ENCODE measurements around the gene C17orf107.
"Not testable (repeated sequence)": the region's sequence is repeated elsewhere in the genome, so short reads cannot be mapped to it uniquely, and the experiment has no call there.

Gene C17orf107

GRCh38 chr17:4900231-4901107, 1.1 kb downstream of the C17orf107 start:
- TF ChIP-seq CTCF (IDR thresholded peaks at IDR 0.05; ENCODE audit: low read depth, low read length, missing control alignments): no peak
- no peak for DNase-seq (ENCODE audit: extremely low read depth, low read depth)
- no peak overlapping the region for H3K4me3 ChIP-seq (replicated peaks; ENCODE audit: low read depth, low read length)

- no peak for TF ChIP-seq CTCF (IDR thresholded peaks at IDR 0.05; ENCODE audit: low read depth, low read length, missing control alignments)
- H3K4me3 ChIP-seq (replicated peaks; ENCODE audit: low read depth, low read length): no peak overlapping the region
- no peak for DNase-seq (ENCODE audit: extremely low read depth, low read depth)
Observed at GRCh38 chr17:4901108-4901647, 1.8 kb downstream of the C17orf107 start.

DNA sequence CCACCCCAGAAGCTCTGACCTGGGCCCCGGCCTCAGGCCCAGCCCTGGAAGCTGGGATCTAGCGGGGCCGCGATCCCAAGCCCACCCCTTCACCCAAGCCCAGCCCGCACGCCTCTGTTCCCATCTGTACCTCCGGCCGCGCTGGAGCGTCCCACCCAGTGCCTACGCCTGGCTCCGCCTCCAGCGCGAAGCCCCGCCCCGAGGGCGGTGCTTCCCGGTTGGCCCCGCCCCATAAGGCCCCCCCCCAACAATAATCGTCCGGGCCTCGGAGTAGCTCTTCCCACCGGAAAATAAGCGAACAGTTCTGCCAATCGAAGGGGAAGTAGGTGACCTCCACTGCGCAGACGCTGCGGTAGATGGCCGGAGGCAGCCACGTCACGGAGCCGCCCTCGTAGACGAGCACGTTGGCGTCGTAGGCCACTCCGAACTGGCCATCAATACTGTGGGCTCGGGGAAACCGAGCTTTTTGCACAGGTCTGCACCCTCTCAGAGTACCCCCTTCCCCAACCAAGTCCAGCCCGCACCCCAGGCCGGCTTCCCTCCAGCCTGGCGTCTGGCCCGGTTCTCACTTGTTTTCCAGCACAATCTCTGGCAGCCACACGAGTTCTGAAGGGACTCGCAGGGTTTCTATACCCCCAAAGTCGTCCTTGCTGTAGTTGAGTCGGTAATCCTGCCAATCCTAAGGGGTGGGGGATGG, 2.5 kb downstream of the C17orf107 start:
- no peak overlapping the region for H3K4me3 ChIP-seq (replicated peaks; ENCODE audit: low read depth, low read length)
- DNase-seq (ENCODE audit: extremely low read depth, low read depth): no peak
- TF ChIP-seq CTCF (IDR thresholded peaks at IDR 0.05; ENCODE audit: low read depth, low read length, missing control alignments): no peak

DNA sequence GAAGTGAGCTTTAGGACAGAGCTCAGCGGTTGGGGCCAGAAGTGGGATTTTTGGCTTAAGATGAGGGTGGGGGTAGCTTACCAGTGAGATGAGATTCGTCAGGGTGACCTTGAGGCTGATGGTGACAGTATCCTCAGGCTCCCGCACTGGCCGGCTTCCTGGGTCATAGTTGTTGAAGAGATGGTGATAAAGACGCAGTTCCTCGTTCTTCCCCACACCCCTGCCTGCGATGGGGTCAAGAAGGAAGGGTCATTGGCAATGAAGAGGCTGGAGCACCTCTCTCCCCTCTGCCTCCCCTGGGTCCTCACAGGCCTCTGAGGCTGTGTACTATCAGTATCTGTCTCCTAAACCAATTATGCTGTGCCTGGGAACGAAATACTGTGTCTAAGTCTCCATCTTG, 3.2 kb downstream of the C17orf107 start:
- DNase-seq (ENCODE audit: extremely low read depth, low read depth): no peak
- no peak for TF ChIP-seq CTCF (IDR thresholded peaks at IDR 0.05; ENCODE audit: low read depth, low read length, missing control alignments)
- no peak overlapping the region for H3K4me3 ChIP-seq (replicated peaks; ENCODE audit: low read depth, low read length)

GRCh38 chr17:4903051-4903818, 3.9 kb downstream of the C17orf107 start, which contains the start of gene CHRNE:
CHRNE (minus strand) TSS chr17:4903098; CDS start chr17:4903063, 35 bp downstream.
- no peak within 1 kb of the TSS for H3K4me3 ChIP-seq (replicated peaks; ENCODE audit: low read depth, low read length)
- peak; percentile 62 for DNase-seq (ENCODE audit: extremely low read depth, low read depth)
- peak; percentile 74 for TF ChIP-seq CTCF (IDR thresholded peaks at IDR 0.05; ENCODE audit: low read depth, low read length, missing control alignments)

- not testable (repeated sequence) for H3K4me3 ChIP-seq (replicated peaks; ENCODE audit: low read depth, low read length); DNase-seq (ENCODE audit: extremely low read depth, low read depth)
Observed at GRCh38 chr17:4906642-4907041, 7.3 kb downstream of the C17orf107 start.
